ENCODE data around the gene PCMTD2. TPM values are rescaled to one million over a fixed set of nuclear protein-coding genes. Genes with fewer than 3 reads are reported as not detected.

PCMTD2 gene
- total RNA-seq, 1 experiment from 2014 or later, result 30.5 TPM

DNA sequence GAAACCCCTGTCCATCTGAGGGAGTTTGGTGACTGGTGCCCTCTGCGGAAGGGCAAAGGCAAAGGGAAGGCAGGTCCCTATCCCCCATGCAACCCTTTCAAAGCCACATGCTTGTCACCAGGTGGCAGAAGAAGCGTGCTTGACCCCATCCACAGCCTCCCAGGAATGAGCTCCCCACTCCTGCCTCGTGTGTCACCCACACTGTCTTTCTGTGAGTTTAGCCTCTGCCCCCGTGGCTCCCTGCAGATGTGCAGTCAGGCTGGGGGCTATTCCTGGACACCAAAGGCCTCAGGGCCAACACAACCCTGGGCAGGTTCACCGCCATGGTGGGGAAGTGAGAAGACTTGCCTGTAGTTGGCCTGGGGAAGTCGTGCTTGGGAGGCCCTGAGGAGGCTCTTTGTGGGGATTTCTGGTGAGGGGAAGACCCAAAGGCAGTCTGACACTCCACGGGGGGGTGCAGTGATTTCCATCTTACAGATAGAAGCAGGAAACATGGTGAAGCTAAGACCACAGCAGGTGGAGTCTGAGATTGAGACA lies 16.6 kb upstream of the PCMTD2 start:
- no peak for DNase-seq (ENCODE audit: low read depth)

DNA sequence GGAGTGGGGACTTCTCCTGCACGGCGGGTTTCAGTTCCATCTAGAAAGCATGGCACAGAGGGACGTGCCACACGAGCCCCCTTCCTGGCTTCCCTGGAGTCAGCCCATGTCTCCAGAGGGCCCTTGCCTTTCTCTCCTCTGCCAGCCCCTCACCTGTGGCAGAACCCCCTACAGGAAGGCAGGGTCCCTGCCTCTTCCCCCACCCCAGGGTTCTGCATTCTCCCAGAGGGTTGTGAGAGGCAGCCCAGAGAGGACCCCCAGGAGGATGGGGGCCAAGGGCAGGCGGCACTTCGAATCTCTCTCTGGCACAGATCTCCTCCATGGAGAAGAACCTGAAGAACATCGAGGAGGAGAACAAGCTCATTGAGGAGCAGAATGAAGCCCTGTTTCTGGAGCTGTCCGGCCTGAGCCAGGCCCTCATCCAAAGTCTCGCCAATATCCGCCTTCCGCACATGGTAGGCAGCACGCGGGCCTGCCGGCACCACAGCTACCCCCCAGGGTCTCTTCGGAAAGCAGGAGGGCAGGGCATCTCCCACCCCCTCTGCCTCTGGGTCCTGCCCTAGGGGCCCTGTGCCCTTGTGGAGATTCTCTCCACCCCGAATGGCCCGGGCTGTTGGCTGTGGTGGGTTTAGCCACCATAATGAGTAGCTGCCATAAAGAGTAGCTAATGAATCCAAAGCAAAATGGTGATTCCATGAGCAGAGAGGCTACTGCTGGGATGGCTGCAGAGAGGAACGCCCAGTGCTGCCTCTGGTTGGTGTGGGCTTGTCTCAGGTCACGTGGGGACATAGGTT lies 15.9 kb upstream of the PCMTD2 start:
- DNase-seq (ENCODE audit: low read depth), result no peak

DNA sequence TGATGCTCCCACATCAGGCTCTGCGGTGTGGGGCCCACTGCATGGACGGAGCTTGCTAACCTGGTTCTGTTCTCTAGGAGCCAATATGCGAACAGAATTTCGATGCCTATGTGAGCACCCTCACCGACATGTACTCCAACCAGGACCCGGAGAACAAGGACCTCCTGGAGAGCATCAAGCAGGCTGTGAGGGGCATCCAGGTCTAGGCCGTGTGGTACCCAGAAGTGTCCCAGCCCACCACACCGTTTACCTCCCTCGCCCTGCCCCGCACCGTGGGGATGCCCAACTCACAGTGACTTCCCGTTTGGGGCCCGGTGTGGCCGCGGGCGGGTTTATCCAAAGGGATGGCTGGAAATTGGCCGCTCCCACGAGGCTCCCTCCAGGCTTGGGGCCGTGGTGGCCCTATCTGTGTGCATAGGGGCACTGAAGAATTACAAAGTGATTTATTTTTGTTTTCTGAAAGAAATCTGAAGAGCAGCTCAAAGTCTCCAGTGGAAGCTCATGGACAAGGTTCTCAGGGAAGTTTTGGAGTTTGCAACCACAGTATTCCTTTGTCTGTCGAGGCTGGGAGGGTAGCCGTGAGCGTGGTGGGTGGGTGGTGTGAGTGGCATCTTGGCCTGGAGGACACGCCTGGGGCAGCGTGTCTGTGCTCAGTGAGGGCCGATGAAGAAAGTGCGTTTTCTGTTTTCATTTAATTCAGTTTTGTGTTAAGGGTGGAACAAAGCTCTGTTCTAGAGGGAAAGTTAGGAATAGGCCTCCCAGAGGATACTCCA lies 15.1 kb upstream of the PCMTD2 start:
- DNase-seq (ENCODE audit: low read depth), result no peak

DNA sequence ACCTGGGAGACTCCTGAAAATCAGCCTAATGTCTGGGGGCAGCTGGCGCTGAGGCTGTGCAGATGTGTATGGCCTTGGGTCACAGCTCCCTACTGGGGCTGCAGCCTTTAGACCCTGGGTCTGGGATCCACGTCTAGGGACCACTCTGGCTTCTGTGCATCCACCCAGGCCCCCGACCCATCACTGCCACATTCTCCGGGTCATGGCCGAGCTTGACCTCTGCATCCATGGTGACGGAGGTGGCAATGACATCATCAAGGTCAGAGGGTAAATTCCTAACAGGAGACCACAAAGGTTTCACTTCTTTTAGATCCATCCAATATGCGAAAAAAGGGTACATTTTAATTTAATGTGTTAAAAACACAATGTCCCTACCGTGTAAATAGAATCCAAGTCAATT lies 14.5 kb upstream of the PCMTD2 start:
- no peak for DNase-seq (ENCODE audit: low read depth)

DNA sequence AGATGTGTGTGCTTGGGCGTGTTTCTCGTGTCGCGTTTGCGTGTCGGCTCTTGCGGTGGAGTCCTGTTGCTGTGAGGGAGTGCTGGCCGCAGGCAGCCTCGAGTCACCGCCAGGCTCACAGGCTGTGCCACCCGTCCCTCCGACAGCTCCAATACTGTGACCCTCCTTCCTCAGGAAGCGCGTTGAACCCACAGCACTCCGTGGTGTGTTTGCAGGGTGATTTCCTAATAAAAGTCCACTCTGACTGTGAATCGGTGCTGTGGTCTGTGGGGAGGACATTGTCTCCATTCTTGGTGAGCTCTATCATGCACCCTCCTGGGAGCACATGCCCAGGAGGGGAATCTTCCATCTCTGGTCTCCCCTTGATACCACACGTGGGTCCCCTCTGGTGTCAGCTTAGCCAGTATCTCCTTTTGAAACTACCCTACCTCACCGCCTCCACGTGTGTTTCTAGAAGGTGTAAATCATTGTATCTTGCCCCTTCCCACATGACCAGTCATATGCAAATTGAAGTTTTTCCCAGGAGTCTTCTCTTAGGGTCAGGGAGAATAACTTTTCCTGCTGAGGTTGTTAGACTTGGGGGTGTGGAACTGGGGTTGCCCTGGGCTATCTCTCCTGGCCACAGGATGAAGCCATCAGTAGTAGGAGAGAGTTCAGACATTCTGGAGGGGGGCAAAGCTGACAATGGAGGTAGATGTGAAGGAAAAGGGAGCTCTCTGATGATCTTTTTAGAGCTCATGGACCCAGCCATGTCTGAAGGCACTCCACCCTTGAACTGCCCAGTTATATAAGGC lies 13.3 kb upstream of the PCMTD2 start:
- DNase-seq (ENCODE audit: low read depth), result no peak

DNA sequence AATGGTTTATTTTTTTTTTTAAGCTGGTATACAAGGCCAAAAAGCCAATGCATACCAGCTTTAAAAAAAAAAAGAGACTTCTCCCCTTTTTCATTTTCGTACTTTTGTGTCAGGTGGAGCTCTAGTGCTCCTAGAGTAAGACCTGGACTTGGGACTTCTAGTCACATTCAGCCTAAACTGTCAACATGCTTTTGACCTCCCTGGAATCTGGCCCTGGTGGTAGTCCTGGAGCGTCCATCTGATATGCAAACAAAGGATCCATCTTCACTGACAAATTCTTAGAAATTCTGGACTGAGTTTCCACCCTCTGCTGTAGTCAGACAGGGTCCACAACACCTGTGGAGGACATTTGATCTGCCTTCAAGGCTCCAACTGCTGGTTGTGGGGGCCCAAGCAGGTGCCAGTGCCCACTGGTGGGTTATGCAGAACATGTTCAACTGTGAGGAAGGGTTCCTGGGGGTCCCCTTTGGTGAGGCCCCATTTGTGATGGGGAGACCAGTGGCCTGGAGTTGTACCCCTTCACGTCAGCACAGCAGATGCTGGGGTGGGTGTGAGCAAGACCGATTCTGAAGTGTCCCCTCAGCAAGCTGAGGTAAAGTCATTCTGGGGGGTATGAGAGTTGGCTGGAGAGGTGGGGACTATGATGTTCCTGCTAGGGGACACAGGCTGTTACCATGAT lies 12.6 kb upstream of the PCMTD2 start:
- no peak for DNase-seq (ENCODE audit: low read depth)

DNA sequence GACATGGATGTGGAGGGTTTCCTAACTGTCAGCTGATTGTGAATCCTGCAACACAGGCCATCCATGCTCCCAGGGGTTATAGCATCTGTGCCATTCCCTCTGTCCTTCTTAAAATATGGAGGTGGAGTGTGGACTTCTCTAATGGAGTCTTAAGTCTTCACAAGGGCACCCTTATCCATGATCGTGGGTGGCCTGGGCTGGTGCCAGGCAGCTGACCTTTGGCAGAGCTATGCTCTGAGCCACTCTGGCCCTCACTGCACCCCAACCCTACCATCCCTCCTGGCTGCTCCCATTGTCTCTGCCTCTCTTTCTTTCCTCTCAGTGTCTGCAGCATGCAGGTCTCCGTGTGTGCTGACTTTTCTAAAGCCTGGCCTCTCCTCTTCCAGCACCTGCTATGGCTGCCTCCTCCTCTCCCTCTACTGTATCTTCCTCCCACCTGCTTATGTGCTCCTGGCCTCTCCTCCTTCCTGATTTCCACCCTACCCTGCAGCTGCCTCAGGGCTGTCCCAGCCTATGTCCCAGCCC lies 11.2 kb upstream of the PCMTD2 start:
- DNase-seq (ENCODE audit: low read depth), result no peak

DNA sequence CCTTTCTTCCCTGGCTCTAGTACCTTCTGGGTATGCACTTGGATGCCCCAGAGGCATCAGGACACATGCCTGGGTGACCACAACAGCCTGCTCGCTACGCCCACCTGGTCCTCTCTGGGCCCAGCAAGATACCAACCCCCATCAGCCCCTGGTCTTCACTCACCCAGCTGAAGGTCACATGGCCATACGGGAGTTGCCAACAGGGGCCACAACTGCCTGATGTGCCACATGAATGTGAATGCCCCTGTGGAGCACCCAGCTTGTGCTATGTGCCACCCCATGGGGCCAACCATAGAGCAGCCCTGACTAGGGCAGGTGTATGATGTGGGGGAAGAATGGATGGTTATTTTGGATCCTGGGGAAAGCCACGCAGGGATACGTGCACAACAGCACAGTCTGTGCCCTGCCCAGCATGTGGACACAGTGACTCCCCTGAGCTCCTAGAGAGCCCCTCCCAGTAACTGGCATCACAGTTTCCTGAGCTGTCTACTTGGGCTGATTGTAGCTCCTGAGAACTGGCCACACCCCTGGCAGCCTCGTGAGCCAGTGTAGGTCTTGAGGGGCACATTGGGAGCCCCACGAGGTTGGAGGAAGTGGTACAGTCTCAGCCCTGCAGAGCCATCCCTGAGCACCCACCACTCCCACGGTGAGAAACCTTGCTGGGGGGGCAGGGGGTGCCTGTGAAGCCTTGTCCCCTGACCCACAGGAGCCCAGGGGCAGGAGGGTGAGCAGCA lies 10.5 kb upstream of the PCMTD2 start:
- DNase-seq (ENCODE audit: low read depth), result no peak

DNA sequence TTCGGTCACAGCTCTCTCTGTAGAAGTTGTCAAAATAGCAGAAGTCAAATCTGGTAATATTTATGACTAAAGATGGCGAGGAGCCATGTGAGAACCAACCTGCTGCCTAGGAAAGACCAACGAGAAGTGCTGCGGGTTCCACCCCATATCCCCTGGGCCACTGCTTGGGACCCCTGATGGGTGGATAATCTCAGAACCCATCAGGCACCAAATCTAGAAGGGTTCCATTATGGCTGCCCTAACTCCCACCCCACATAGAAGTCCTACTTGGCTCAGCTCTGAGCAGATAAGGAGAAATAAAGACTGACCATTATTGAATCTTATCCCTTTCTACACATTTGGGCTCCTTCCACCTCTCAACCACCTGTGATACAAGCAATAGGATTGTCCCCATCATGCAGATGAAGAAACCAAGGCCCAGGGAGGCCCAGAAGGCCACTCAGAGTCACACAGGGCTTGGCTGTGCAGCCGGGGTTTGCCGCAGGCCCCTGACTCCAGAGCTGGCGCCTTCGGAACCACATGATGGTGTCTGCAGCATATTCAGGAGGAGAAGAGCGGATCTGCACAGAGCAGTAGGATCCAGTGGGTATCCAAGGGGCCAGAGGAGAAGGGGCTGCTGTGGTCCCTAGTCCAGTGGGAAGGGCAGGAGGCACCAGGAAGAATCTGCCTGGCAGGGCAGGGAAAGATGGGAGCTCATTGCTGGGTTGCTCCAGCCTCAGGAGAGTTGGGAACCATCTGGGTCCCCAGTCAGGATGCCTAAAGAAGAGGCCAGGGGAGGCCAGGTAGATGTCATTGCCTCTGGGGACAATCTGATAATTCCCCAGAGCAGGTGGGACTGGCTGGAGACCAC lies 9.6 kb upstream of the PCMTD2 start:
- DNase-seq (ENCODE audit: low read depth), result no peak

DNA sequence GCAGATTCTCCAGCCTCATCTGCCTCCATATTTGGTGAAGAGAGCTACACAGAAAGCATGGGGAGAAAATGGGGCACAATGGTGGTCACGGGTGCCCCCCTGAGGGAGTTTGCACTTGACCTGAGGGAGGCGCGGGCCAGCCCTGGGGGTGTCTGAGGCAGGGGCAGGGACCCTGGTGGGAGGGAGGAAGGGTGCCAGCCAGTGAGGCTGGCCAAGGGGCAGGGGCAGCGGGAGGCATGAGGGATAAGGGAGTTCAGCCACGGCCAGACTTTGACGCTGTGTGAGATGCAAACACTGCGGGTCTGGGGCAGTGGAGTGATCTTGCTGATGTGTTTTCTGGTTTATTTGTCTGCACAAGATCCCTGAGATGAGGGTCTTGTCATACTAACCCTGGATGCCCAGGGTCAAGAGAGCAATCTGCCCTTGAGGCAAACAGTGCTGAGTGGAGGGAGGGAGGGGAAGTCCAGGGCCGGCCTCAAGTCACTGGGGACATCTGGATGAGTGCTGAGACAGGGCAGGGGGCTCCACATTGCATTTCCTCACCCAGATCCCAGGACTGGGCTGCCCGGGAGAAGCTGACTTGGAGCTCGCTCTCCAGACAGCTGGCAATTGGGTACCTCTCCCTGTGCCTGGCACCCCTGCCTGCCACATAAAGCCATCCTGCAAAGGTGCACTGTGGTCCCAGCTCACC lies 8.8 kb upstream of the PCMTD2 start:
- DNase-seq (ENCODE audit: low read depth), result no peak

DNA sequence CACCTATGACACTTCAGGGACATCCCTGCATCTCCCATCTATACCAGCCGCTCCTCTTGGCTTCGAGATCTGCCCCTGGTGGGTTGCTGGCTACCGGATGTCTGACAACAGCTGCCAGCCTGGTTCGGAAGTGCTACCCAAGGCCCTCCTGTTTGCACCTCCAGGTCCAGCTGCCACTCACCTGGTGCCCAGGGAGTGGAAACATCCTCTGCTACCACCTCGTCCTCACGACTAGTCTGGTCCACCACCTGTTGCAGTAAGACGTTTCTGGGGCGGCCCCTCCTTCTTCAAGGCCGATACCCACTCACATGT lies 8.3 kb upstream of the PCMTD2 start:
- no peak for DNase-seq (ENCODE audit: low read depth)

DNA sequence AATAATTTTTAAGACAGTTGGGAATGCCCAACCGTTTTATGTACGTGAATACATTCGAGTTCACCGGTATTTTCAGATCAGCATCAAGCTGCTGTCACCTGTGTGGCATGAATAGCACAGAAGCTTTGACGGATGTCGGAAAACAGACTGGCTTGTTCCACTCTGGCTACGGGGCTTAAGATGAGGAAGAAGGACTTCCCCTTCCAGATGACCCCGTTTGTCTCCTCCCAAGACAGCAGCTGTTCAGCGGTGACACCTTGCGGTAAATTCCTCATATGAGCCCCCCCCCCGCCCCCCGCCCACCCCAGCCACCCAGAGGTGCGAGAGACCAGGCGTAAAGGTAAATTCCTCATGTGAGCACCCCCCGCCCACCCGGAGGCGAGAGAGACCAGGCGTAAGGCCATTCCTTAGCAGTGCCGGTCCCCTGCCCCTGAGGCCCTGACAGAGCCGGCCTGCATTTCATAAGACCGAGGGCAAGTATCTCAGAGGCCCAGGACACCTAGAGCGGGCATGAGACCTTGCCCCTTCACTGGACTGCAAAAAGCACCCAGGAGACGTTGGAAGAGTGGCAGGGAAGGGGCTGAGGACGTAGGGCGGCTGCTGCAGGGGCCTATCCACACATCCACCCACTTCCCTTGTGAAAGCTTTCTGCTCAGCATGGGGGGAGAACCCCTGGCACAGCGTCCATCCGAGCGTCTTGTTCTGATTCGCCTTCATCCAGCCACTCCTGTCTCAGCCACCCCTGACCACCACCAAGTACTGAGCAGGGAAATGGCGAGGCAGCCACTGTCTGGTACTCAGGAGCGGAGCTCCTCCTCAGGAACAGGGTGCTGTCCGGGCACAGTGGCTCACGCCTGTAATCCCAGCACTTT lies 7.3 kb upstream of the PCMTD2 start:
- DNase-seq (ENCODE audit: low read depth), result no peak

DNA sequence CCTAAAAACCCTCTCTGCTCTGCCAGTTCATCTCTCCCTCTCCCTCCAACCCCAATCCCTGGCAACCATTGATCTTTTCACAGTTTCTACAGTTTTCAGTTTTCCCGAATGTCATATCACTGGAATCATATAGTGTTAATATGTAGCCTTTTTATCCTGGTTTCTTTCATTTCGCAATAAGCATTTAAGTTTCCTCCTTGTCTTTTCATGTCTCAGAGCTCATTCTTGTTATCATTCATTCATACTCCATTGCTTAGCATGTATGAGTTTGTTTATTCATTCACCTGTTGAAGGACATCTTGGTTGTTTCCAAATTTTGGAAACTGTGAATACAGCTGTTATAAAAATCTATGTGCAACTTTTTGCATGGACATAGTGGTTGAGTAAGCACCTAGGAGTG lies 5.5 kb upstream of the PCMTD2 start:
- no peak for DNase-seq (ENCODE audit: low read depth)

DNA sequence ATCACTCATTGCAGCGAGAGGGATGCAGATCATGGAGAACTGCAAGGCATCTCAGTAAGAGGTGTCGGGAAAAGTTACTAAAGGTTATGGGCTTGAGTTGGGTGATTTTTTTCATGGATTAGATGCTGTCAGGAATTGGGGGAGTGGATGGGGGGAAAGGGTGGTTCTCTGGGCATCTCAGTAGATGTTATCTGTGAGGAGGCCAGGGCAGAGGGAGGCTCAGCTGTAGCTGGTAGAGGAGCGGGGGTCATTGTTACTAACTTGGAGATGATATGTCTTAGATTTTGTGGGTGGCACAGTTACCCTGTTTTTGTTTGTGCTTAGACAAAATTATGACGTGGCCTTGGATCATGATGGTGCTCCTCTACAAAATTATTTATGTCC lies 2.6 kb upstream of the PCMTD2 start:
- DNase-seq (ENCODE audit: low read depth), result no peak

DNA sequence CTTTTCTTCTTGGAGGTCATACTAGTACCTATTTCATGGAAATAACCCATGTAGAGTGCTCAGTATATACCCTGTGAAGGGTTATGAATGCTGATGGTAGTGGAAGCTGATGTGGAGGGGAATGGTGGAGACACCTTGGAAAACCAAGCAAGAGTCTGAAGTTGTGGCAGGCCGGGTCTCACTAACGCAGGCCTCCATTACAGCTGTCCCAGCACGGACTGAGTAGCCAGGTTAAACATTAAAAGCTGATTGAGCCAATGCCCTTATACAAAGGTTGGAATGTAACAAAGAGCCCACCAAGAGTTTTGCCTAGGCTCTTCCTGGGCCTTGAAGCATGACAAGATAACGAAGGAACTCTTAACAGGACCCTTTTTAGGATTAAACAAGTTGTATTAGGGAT lies 2.1 kb upstream of the PCMTD2 start:
- DNase-seq (ENCODE audit: low read depth), result no peak

DNA sequence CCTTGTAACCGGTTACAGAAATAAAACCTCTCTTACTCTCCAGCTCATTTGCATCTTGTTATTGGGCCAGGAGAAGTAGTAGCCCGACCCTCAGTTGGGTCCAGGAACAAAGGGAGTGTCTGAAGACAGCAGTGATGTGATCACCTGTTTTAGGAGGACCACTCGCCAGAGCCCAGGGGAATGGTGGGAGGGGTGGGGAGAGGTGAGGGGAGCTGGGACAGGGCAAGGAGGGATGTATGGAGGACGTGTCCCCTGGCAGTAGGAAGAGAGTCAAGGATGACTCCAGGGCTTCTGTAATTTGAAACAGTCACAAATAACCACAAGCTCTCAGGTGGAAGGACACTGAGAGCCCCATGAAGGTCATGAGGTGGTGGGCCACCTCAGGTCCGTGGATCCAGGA lies 1.4 kb upstream of the PCMTD2 start:
- DNase-seq (ENCODE audit: low read depth), result no peak

DNA sequence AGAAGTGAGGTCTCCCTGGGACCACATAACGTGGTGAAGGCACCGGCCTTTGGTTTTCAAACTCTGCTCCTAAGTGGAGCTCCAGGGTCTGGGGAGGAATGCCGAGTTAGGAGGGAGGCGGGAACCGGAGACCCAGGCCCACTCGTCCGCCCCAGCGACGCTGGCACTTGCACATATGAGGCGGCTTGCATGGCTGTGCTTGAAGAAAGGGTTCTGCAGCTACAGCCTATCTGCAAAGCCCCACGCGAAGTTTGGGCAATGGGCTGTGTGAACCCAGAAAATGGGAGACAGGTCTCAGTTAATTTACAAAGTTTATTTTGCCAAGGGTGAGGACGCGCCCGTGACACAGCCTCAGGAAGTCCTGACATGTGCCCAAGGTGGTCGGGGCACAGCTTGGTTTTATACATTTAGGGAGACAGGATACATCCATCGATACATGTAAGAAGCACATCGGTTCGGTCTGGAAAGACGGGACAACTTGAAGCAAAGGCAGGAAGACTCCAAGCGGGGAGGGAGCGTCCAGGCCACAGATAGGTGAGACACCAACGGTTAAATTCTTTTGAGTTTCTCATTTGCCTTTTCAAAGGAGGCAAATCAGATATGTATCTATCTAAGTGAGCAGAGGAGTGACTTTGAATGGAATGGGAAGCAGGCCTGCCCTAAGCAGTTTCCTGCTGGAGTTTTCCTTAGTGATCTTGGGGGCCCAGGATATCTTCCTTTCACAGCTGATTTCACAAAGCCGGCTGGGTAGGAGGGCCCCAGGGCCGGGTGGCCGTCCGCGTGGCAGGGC lies 782 bp upstream of the PCMTD2 start:
- DNase-seq (ENCODE audit: low read depth), result no peak
